Loucy (cell line): Measurements from ENCODE around the gene MTURN.

Experiments used
- EZH2phosphoT487 ChIP-seq: fragments of 200-600 bp; IDR thresholded peaks from 2 replicates; pipeline ENCODE4 v1.6.1; 2018; ENCODE audit warnings: antibody characterized with exemption, mild to moderate bottlenecking, moderate library complexity, borderline replicate concordance
- TF ChIP-seq, protein P1 (sequence below): fragments of 200-600 bp; sonication (generic); conservative IDR thresholded peaks from 2 replicates; pipeline ENCODE4 v1.5.1; 2014; ENCODE audit warnings: mild to moderate bottlenecking, antibody characterized with exemption, low read length

DNA sequence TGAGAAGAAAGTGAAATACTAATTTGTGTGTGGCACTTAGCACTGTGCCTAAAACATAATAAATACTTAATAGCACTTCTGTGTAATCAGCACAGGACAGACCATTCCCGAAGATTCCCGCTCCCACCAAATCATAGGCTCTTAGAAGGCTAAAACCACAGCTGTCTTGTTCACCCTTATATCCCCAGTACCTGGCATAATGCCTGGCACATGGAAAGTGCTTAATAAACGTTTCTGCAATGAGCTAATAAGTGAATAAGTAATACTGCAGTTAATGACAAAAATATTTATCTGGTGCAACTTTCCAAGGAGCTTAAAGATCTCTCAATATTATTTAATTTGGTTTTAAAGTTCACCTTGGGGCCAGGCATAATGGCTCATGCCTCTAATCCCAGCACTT is 43.2 kb downstream of the MTURN start:
- TF ChIP-seq, protein P1, sequence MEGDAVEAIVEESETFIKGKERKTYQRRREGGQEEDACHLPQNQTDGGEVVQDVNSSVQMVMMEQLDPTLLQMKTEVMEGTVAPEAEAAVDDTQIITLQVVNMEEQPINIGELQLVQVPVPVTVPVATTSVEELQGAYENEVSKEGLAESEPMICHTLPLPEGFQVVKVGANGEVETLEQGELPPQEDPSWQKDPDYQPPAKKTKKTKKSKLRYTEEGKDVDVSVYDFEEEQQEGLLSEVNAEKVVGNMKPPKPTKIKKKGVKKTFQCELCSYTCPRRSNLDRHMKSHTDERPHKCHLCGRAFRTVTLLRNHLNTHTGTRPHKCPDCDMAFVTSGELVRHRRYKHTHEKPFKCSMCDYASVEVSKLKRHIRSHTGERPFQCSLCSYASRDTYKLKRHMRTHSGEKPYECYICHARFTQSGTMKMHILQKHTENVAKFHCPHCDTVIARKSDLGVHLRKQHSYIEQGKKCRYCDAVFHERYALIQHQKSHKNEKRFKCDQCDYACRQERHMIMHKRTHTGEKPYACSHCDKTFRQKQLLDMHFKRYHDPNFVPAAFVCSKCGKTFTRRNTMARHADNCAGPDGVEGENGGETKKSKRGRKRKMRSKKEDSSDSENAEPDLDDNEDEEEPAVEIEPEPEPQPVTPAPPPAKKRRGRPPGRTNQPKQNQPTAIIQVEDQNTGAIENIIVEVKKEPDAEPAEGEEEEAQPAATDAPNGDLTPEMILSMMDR: no peak
- no peak for TF ChIP-seq EZH2phosphoT487
